NCI-H2196 treated with DMSO at 0.1 percent for 48 hours (cell line): ENCODE data around the gene SLC25A1.

ENCODE experiments used
- DNase-seq: peaks from one replicate; lab custom pipeline; 2025; ENCODE audit not compliant: unreplicated experiment; lab: John Stamatoyannopoulos, UW

Gene SLC25A1

DNA sequence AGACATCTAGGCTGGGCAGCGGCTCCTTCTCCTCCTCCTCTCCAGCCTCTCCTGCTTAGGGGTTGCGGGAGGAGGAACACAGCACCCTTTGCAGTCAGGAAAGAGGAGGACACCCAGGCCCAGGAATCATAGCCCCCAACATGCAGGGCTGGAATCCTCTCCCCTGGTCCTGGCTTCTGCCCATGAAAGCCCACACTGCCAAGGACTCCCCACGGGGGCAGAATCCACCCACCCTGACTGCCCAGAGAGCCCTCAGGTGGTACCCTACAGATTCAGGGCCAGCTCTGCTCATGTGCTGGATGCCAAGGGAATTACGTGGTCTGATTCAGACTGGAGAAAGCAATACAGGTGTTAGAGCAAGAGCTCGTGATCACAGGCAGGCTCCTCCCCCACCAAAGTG, 38.6 kb downstream of the SLC25A1 start:
- no peak for DNase-seq

DNA sequence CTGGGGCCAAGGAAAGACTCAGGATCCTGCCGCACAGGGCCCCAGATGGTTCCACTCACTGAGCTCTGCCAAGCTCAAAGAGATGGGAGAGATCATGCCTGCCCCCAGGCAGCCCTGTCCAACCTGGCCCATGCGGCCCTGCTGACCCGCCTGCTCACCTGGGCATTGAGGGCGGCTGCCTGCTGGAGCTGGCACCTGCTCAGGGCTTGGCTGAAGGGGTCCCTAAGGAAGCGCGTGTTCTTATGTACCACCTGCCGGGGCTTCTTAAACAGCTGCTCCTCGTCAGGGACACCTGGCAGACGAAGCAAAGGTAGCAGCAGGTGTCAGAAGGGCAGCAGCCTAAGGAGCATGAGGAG, 39.6 kb downstream of the SLC25A1 start:
- no peak for DNase-seq

DNA sequence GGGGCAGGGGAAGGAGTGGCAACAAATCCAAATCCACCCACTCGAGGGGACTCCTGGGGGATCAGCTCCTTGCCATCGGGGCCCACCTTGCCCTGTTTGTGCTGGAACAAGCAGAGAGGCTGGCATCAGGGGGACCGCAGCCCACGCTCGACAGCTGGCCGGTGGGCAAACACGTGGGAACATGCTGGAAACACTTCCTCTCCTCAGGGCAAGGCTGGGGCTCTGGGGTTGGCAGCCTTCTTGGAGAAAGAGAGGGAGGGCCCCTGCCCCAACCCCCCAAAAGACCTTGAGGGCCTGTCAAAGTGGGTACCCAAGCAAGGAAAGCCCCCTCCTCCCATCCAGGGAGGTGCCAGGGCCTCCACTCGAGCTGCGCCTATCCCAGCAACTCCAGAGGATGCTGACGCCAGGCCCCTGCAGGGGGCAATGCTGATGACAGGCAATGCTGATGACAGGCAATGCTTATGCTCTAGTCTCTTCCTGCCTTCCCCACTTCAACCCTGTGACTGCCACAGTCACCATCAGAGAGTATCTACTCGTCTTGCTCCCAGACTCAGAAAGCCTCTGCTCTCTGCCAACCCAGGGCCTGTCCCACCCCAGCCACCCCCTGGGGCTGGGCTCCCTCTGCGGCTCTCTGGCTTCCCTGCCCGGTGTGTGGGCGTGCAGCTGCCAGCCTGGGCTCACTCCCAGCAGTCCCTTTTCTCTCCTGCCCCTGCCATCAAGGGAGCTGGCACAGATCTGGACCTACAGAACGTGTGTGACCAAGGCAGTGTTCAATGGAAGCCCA, 40.1 kb downstream of the SLC25A1 start:
- DNase-seq = no peak

DNA sequence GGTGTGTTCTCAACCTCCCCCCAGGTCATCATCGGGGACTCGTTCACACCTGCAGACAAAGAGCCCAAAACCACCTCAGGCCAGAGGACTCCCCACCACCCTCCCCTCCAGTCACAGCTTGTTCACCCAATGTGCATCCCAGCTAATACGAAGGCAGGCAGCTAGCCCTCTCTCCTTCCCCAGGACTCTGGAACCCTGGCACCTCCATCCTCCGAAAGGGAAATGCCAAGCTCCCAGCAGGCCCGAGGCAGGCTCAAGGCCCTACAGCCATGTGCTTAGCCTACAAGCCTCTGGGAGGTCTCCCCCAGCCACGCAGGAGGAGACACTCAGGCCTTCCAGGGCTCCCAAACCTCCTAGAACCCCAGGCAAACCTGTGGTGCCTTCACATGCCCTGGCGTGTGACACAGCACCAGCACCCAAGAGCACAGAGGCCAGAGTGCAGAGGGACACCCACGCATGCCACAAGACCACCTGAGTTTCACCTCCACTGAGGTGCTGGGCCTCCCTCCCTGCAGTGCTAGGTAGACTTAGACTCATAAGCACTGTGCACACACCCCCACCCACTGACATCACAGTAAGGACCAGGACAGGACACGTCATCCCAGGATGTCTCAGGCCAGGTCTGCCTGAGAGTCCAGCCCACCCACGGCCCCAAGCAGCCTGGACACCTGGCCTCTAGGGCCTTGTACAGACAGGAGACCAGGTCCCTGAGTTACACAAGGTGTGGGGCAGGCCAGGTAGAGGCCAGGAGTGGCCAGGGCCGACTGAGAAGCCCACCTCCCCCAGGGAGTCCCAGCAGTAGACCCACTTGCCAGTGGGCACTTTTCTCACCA, 40.9 kb downstream of the SLC25A1 start:
- DNase-seq = no peak

DNA sequence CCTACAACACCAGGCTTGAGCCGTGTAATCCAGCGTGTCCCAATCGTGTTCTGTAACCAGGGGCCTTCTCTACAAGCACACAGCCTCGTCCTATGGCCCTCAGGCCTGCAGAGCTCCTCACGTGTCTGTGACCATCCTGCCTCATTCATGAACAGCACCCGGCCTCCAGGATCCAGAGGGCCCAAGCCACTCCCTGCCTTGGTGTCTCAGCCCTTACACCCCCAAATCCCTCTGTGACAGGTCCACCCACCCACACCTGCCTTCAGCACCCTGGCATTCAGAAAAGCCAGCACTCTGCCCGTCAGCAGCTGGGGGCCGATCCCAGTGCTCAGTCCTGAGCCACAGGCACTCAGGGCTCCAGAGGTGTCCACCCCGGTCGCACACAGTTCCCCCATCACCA, 41.6 kb downstream of the SLC25A1 start:
- no peak for DNase-seq

DNA sequence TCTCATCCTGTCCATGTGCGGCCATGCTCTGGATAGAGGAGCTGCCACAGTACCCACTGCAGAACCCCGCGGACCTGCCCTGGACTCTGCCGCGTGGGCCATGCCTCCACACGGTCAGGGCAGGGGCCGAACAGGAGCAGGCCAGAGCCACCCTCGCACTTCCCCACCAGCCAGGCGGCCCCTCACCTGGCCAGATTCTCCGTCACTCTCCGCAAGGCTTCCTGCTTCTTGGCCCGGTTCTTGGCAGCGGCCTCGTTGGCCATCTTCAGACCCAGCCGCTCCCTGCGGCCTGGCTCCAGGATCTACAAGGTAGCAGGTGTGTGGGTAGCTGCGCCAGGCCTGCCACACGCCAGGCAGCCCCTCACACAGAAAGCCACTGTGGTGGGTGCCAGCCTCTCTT, 43.7 kb downstream of the SLC25A1 start:
- no peak for DNase-seq

DNA sequence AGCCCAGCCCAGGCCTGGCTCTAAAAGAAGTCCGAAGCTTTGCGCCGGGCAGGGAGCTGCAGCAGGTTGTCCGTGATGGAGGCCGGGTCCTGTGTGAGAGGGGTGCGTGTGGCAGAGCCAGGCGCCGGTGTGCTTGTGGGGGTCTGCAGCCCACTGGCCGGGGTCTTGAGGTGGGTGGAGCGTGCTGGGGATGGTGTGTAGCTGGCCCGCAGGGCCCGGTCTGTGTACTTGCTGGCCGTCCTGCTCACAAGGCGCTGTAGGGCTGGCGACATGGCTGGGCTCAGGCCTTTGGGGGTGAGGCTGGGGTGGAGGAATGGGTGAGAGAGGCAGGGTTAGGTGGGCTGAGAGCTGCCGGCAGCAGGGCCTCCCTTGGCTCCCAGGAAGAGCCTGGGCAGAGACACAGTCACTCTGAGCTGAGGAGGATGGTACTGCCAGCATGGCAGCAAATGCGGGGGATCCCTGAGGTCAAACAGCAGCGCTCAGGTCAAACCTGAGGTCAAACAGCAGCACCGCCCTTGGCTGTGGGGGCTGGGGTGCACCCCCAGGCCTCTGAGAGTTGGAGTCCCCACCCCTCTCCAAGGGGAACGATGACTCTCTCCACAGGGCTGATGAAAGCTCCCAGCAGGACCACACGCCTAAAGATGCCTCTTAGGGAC, 44.2 kb downstream of the SLC25A1 start:
- no peak for DNase-seq

DNA sequence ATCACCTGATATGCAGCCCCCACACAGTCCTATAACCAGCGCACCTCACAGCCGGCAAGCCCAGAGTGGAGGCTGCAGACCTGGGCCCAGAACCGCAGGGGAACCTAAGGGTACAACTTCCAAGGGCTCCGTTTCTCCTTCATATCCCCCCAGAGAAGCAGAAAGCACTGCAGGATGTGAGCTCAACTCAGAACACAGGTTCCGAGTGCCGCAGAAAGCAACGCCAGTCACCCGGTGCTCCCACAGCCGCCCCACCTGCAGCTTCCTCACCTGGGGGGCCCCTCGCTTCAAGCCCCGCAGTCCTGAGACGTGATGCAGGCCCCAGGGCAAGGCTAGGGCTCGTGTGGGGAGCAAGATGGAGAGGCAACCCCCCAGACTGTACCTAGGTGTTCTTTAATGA, 45.0 kb downstream of the SLC25A1 start:
- no peak for DNase-seq

DNA sequence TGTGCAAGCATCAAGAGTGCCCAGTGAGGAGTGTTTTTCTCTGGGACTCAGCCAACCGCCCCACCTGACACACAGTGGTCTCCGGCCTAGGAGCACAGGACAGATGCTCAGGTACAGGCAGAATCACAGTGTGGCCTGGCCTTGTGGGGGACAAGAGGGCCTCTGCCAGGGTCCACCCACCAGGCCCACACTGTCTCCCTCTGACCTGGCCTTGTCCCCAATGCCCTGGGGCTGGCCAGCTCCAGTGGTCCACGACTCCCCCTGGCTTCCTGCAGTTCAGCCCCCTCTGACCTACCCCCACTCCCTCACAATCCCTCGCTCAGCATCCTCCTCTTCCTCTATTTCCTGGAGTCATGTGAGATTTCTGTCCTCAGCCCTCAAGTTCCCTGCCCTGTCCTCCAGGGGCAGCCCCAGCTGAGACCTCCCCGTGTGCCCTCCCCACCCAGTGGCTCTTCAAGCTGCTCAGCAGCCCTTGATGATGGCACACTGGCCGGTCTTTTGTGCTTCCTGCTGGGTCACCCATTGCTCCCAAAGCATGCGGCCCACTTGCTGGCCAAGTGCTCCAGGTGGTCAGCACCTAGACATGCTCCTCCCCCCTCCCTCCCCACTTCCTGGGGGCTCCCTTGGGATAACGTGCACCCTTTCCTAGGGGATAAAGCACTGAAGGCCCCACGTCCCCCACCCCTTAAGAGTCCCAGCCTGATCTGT, 45.7 kb downstream of the SLC25A1 start:
- no peak for DNase-seq

DNA sequence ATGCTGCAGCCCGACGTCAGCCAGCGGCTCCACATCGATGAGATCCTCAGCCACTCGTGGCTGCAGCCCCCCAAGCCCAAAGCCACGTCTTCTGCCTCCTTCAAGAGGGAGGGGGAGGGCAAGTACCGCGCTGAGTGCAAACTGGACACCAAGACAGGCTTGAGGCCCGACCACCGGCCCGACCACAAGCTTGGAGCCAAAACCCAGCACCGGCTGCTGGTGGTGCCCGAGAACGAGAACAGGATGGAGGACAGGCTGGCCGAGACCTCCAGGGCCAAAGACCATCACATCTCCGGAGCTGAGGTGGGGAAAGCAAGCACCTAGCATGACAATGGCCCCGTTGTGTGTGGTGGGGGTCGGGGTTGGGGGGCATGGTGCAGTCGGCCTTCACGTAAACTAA, 46.4 kb downstream of the SLC25A1 start:
- no peak for DNase-seq

DNA sequence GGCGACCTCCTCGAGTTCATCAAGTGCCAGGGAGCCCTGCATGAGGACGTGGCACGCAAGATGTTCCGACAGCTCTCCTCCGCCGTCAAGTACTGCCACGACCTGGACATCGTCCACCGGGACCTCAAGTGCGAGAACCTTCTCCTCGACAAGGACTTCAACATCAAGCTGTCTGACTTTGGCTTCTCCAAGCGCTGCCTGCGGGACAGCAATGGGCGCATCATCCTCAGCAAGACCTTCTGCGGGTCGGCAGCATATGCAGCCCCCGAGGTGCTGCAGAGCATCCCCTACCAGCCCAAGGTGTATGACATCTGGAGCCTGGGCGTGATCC, 46.9 kb downstream of the SLC25A1 start:
- no peak for DNase-seq

DNA sequence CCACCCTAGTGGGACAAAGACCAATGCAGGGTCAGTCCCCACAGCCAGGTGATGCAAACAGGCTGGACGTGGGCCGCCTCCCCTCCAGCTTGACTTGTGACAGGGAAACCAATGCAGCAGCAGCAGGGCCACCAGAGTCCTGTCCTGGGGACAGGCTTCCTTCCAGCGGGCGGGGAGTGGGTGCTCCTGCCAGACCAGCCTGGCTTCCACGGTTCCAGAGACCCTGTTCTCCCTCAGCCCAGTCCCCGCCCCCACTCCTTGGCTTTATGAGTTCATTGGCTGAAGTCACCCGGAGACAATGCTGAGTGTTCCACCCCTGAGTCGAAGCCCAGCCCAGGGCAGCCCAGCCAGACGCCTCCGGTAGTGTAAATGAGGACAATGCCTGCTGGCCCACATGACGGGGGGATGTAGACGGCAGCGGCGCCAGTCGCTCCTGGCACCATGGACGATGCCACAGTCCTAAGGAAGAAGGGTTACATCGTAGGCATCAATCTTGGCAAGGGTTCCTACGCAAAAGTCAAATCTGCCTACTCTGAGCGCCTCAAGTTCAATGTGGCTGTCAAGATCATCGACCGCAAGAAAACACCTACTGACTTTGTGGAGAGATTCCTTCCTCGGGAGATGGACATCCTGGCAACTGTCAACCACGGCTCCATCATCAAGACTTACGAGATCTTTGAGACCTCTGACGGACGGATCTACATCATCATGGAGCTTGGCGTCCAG, 47.4 kb downstream of the SLC25A1 start, which contains the start of gene TSSK2:
Gene TSSK2, plus strand, starts transcription at position 350 of the 726 bp plus-strand sequence. Its CDS starts 92 bp downstream, at position 442.
- DNase-seq = no peak

DNA sequence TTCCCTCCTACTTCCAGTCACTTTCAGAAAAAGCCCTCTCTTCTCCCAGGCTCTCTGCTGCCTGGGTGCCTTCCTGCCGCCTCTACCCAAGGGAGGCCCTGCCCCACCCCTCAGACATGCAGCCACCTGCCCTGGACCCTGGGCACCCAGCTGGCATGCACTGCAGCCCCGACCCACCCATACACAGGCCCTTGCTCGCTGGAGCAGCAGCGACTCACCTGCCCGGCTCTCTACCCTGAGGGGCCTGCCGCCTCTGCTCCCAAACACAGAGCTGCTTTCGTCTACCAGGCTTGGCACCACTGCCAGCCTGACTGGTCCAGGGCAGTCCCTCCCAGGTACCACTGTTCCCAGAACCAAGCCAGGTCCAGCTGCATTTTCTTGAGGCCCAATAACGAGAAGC, 48.7 kb downstream of the SLC25A1 start:
- no peak for DNase-seq

DNA sequence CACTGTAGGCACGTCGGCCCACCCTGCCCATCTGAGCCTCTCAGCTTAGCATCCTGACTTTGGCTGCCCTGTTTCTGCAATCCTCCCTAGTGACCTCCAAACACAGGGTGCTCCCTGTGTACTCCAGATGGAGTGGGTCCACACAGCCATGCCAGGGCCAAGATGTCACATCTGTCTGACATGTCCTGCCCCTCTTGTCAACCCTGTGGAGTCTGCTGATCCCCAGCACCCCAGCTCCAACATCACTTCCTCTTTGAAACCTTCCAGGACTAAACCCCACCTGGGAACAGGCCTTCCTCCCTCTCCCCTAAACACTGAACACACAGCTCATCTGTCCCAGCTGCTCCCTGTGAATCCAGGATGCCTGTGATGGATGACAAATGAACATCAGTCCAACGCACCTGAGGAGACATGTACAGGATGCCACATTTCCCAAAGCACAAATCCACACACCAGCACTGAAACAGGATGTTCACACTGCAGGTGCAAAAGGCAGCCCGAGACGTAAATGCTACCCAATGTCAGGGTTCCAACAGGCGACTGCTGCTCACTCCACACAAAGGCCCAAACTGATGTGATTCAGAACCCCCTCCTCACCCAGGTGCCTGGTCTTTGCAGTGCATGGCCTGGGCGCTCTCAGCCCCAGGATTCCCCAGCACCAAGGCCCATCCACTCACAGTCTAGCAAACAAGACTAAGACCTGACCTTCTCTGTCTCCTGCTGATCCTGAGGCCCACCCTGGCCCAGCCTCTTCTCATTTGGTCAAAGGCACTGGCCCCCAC, 49.4 kb downstream of the SLC25A1 start:
- DNase-seq = no peak

DNA sequence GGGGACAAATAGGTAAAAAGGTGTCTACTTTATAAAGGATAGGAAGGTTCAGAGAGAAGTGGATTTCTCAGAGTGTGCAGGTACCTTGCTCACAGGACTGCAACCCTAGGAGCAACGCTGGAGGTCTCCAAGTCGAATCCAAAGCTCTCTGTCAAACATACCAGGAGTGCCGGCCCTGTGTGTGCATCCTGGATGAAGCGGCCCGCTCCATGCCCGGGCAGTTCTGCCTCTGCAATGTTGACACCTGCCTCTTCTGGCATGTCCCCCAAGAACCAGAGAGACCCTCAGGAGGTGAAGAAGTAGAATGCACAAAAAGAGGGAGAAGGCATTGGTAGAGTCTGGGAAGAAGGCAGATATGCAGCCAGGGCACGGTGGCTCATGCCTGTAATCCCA, 50.5 kb downstream of the SLC25A1 start:
- no peak for DNase-seq

DNA sequence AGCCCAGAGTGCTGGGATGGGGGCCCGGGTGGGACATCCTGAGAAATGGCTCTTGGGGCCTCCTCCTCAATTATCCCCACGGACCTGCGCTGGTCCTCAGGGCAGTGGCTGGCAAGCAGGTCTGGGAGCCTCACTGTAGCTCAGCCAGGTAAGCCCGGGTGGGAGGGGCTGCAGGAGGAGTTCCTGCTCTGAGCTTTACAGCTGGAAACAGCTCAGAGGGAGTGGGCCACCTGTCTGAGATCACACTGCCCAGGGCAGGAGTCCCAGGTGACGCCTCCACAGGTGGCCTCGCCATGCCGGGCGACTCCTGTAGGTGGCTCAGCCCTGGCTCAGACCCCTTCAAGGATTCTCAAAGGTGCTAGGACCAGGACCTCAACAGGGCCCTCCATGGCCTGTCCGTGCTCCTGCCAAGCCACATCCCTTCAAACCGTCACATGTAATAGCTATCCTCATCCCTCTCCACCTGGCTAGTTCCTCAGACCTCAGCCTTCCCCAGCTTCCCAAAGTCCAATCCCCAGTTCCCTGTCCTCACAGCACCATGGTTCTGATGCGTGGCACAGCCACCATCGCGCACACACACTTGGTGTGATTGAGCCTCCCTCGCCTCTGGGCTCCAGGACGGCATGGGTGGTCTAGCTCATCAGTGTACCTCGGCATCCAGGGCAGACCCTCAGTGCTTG, 51.1 kb downstream of the SLC25A1 start:
- DNase-seq = no peak

DNA sequence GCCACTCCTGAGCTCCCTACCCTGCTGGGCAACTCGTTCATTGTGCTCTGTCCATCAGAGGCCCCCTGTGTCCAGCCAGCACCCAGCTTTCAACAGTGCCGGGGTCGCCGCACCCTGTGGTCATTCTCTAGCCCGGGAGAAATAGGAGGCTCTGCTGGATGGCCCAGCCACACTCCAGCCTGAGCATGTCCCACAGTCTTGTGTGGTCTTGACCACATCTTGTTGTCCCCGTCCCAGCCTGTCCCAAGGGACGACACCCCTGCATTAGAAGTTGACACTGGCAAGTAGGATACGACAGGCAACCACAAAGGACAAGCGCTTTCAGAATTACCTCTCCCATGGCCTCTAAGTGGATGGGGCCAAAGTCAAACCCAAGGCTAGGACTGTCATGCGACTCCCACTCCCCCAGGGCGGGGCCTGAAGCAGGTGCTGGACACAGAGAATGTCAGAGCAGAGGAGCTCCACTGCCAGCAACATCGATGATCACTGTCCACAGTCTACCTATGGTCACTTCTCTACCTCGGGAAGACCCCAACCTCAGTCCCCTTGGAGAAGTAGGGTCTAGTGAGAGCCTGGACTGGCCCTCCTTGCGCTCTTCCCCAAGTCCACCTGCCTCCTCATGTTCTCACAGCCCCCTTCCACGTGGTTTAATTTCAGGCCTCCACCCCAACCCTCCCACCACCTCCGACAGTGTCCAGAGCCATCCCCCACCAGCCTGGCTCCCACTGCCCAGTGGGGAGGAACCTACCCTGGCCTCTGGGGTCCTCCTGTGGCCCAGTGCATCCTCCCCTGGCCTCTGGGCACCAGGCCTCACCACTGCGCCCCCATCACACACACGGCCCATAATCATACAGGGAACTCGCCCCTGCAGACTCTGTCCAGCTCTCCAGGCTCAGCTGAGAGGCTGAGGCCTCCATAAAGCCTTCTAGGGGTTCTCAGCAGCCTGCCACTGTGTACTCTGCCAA, 51.9 kb downstream of the SLC25A1 start:
- DNase-seq = no peak
